ENCODE data around the gene NSF.
"Not testable (repeated sequence)": the region's sequence is repeated elsewhere in the genome, so short reads cannot be mapped to it uniquely, and the experiment has no call there.

Gene NSF

DNA sequence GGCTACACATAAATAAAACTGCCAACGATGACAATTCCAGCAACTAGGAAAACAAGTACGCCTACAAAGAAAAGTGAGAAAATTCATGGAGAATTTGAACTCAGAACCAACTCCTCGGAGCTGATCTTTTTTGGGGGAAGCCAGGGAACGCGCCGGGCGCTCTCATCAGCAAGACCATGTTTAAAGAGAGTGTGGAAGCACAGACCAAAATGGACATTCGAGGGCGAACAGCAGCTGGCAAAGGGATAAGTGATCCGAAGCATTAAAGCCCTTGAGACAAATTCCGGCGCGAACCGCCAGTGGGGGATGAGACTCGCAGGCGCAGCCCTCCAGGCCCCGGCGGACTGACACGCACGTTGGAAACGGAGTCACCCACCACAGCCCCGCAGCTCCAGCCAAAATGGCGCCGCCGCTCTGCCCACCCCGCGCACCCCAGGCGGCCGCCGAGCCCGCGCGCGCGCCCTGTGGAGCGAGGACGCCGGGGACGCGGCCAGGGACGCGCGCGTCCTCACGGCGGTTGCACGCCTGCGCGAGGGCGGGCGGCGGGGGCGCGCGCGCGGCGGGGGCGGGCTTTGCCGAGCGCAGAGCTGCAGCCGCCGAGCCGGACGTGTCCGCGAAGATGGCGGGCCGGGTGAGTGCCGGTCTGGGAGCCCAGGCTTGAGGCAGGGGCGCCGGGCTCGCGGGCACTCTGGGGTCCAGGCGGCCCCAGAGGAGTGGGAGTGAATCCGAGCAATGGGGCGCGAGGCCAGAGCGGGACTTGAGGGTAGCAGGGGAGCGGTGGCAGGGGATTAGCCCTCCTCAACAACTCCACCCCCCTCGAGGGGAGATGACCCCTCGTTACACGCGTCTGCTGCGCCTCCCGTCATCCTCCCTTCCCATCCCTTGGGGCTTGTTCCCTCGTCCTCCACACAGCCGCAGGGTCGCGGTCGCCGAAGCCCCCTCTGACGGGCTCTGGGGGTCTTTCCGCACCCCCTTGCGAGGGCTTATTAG, at the start of gene NSF:
NSF (plus strand) TSS at position 513 of the 990 bp plus-strand sequence; CDS start at position 620, 107 bp downstream.
- H3K27ac ChIP-seq; H3K4me3 ChIP-seq (ENCODE audit: low read depth in 1 of 2, low read length in 1 of 2); H3K4me1 ChIP-seq (ENCODE audit: control insufficient read depth in 1 of 2, insufficient read depth in 1 of 2, low read depth in 1 of 2, low read length in 1 of 2); H3K27me3 ChIP-seq; H3K9me3 ChIP-seq; H3K36me3 ChIP-seq: not testable (repeated sequence)

DNA sequence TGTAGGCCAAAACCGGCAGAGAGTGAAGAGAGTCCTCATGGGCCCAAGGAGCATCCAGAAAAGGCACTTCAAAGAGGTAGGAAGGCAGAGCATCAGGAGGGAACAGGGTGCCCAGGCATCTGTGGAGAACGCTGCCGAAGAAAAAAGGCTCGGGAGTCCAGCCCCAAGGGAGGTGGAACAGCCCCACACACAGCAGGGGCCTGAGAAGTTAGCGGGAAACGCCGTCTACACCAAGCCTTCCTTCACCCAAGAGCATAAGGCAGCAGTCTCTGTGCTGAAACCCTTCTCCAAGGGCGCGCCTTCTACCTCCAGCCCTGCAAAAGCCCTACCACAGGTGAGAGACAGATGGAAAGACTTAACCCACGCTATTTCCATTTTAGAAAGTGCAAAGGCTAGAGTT, 41.9 kb upstream of the NSF start:
- not testable (repeated sequence) for H3K4me1 ChIP-seq (ENCODE audit: control insufficient read depth in 1 of 2, insufficient read depth in 1 of 2, low read depth in 1 of 2, low read length in 1 of 2); H3K27ac ChIP-seq; H3K4me3 ChIP-seq (ENCODE audit: low read depth in 1 of 2, low read length in 1 of 2); H3K27me3 ChIP-seq; H3K9me3 ChIP-seq
- peaks cover 16% of the 10 kb centered on the region for H3K36me3 ChIP-seq

- not testable (repeated sequence) for H3K9me3 ChIP-seq; H3K4me3 ChIP-seq (ENCODE audit: low read depth in 1 of 2, low read length in 1 of 2); H3K27ac ChIP-seq; H3K36me3 ChIP-seq; H3K27me3 ChIP-seq; H3K4me1 ChIP-seq (ENCODE audit: control insufficient read depth in 1 of 2, insufficient read depth in 1 of 2, low read depth in 1 of 2, low read length in 1 of 2)
Observed at GRCh38 chr17:46559155-46559554, 31.3 kb upstream of the NSF start.

- H3K9me3 ChIP-seq; H3K4me1 ChIP-seq (ENCODE audit: control insufficient read depth in 1 of 2, insufficient read depth in 1 of 2, low read depth in 1 of 2, low read length in 1 of 2): not testable (repeated sequence)
Observed at GRCh38 chr17:46560048-46560447, 30.4 kb upstream of the NSF start.

GRCh38 chr17:46566284-46566683, 24.2 kb upstream of the NSF start:
- not testable (repeated sequence) for H3K27me3 ChIP-seq; H3K27ac ChIP-seq; H3K4me1 ChIP-seq (ENCODE audit: control insufficient read depth in 1 of 2, insufficient read depth in 1 of 2, low read depth in 1 of 2, low read length in 1 of 2); H3K4me3 ChIP-seq (ENCODE audit: low read depth in 1 of 2, low read length in 1 of 2); H3K36me3 ChIP-seq; H3K9me3 ChIP-seq

More at GRCh38 chr17:46560048-46560447, 30.4 kb upstream of the NSF start:
- H3K36me3 ChIP-seq; H3K4me3 ChIP-seq (ENCODE audit: low read depth in 1 of 2, low read length in 1 of 2); H3K27ac ChIP-seq; H3K27me3 ChIP-seq: not testable (repeated sequence)

GRCh38 chr17:46566980-46567379, 23.5 kb upstream of the NSF start:
- H3K4me1 ChIP-seq (ENCODE audit: control insufficient read depth in 1 of 2, insufficient read depth in 1 of 2, low read depth in 1 of 2, low read length in 1 of 2); H3K36me3 ChIP-seq; H3K27ac ChIP-seq; H3K4me3 ChIP-seq (ENCODE audit: low read depth in 1 of 2, low read length in 1 of 2); H3K27me3 ChIP-seq; H3K9me3 ChIP-seq: not testable (repeated sequence)

GRCh38 chr17:46571796-46572195, 18.7 kb upstream of the NSF start:
- H3K27me3 ChIP-seq; H3K27ac ChIP-seq; H3K4me1 ChIP-seq (ENCODE audit: control insufficient read depth in 1 of 2, insufficient read depth in 1 of 2, low read depth in 1 of 2, low read length in 1 of 2); H3K4me3 ChIP-seq (ENCODE audit: low read depth in 1 of 2, low read length in 1 of 2); H3K36me3 ChIP-seq; H3K9me3 ChIP-seq: not testable (repeated sequence)

GRCh38 chr17:46579083-46580075, 11.1 kb upstream of the NSF start, which contains the start of gene ARL17A:
ARL17A (minus strand) TSS chr17:46579691; CDS start chr17:46576322, 3,369 bp downstream.
- not testable (repeated sequence) for H3K4me1 ChIP-seq (ENCODE audit: control insufficient read depth in 1 of 2, insufficient read depth in 1 of 2, low read depth in 1 of 2, low read length in 1 of 2); H3K36me3 ChIP-seq; H3K27me3 ChIP-seq; H3K9me3 ChIP-seq
- H3K27ac ChIP-seq = peak within 1 kb of the TSS; percentile 68
- H3K4me3 ChIP-seq (ENCODE audit: low read depth in 1 of 2, low read length in 1 of 2) = peak within 1 kb of the TSS; percentile 46 to 49

DNA sequence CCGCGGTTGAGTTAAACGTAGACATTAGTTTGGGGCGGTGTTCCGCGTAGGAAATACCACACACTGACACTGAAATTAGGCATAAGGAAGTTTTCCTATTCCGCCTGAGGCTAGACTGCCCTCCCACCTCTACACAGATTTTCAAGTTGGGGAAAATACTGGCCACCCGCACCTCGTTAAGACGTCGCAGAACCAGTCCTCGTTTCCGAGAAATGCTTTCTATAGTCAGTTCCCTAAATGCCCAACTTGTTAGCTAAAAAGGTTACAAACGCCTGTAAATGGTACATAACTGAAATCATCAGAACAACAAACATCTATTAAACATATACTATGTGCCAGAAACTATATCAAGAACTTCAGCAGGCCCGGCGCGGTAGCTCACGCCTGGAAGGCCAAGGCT, 10.4 kb upstream of the NSF start:
- not testable (repeated sequence) for H3K9me3 ChIP-seq; H3K27me3 ChIP-seq; H3K4me1 ChIP-seq (ENCODE audit: control insufficient read depth in 1 of 2, insufficient read depth in 1 of 2, low read depth in 1 of 2, low read length in 1 of 2); H3K36me3 ChIP-seq
- Histone ChIP-seq H3K4me3 (ENCODE audit: low read depth in 1 of 2, low read length in 1 of 2) (peak overlapping the region; percentile 46 to 49), H3K27ac (peak overlapping the region; percentile 68)

DNA sequence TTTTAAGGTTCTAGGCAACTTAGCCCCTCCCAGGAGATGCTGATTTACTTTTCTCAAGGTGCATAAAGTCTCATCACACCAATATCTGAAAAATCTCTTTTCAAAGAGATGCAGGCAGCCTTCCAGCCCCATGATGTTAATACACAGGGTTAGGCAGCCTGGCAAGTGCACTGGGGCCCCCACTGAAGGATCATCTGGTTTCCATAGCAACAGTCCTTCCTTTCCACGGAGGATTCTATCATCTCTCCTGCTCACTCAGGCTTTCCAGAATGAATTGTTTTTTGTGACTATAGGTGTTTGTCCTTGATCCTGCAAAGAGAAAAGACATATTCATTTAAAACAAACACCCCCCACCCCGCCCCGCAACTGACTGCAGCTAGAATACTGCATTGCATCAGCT, 5.0 kb upstream of the NSF start:
- not testable (repeated sequence) for H3K9me3 ChIP-seq; H3K4me1 ChIP-seq (ENCODE audit: control insufficient read depth in 1 of 2, insufficient read depth in 1 of 2, low read depth in 1 of 2, low read length in 1 of 2); H3K36me3 ChIP-seq; H3K27me3 ChIP-seq; H3K27ac ChIP-seq; H3K4me3 ChIP-seq (ENCODE audit: low read depth in 1 of 2, low read length in 1 of 2)

GRCh38 chr17:46591332-46591731, 863 bp downstream of the NSF start:
- not testable (repeated sequence) for H3K9me3 ChIP-seq; H3K36me3 ChIP-seq; H3K27me3 ChIP-seq; H3K27ac ChIP-seq; H3K4me3 ChIP-seq (ENCODE audit: low read depth in 1 of 2, low read length in 1 of 2); H3K4me1 ChIP-seq (ENCODE audit: control insufficient read depth in 1 of 2, insufficient read depth in 1 of 2, low read depth in 1 of 2, low read length in 1 of 2)

DNA sequence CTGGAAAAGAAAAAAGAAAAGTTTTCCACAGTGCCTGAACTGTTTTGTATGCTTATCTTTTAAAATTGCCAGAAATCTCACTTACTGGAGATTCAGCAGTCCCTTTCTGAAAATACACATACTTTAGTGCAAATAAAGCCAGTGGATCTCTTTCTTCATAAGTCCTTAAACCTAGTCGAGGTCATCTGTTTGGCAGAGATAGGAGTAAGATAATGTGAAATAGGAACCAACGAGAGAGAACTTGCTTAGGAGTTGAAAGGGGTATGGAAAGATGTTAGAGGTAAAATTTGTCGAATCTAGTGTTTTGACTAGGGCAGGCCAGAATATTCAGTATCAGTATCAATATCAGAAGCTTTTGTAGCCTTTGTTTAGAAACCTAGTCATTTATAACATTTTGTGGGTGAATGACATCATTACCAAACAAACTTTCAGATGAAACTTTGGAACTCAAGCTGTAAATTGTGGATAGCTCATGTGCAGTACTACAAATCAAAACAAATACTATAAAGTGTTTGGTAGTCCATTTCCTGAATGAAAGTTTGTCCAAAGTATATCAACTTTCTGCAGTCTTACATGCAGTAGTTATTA, 8.0 kb downstream of the NSF start:
- not testable (repeated sequence) for H3K36me3 ChIP-seq; H3K4me1 ChIP-seq (ENCODE audit: control insufficient read depth in 1 of 2, insufficient read depth in 1 of 2, low read depth in 1 of 2, low read length in 1 of 2); H3K9me3 ChIP-seq; H3K4me3 ChIP-seq (ENCODE audit: low read depth in 1 of 2, low read length in 1 of 2); H3K27ac ChIP-seq; H3K27me3 ChIP-seq

- not testable (repeated sequence) for H3K36me3 ChIP-seq; H3K4me3 ChIP-seq (ENCODE audit: low read depth in 1 of 2, low read length in 1 of 2); H3K27me3 ChIP-seq; H3K27ac ChIP-seq; H3K9me3 ChIP-seq; H3K4me1 ChIP-seq (ENCODE audit: control insufficient read depth in 1 of 2, insufficient read depth in 1 of 2, low read depth in 1 of 2, low read length in 1 of 2)
Observed at GRCh38 chr17:46600767-46601166, 10.3 kb downstream of the NSF start.
